Measurements from ENCODE around the gene WFDC5.

WFDC5 gene

DNA sequence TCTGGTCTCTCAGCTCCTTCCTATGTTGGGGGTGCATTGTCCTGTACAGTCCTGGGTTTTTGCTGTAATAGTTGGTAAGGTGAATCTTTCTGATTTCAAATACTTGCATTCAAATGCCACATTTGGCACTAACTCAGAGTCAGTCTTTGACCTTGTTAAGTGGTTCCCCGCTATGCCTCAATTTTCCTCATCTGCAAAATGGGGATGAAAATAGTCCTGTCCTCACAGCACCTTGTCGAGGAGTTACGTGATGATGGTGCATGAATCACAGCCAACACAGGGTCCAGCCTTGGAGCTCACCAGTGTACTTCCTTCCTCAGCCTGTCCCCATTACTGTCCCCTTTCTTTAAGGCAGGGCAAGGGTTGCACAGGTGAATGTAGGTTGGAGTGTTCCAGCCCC lies 1.1 kb downstream of the WFDC5 start:
- no peak for DNase-seq

DNA sequence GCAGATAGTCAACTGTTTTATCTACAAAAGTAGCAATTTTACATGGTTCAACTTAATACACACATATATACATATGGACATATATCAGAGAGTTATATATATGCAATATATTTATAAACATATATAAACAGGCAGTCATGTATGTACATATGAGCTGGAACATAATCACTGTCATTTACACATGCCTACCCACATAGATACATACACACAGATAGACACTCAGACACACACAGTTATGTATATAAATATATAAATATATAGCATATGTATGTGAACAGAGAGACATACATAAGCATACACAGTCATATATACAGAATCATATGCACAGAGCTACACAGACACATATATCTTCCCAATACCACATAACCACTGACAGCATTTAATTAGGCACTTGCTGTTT lies 2.2 kb downstream of the WFDC5 start:
- no peak for DNase-seq

DNA sequence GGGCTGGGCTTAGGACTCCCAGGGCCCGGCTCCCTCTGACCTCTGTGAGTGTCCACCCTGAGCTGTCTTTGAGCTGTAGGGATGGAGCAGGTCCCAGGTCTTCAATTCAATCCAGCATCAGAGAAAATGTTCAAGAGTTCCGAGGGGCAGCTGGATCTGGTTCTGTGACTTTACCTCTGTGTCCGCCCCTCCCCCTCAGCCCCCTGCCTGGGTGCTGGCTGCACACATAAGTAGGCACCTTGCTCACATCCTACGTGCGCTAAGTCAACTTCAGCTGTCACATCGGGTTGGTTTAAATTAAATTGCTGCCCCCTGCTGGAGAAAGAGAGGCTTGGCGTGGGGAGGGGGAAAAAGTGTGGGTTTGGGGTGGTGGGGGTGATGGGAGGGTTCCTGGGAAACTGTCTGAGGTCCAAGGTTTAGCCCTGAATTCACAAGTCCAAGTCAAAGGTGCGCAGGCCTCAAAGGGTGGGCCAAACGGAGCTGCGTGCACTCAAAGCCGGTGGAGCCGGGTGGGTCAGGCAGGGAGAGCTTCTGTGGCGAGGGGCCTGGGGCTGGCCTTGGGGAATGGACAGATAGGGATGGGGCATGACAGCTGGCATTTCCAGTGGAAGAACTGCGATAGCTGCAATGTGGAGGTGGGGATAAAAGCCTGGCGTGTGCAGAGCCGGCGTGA lies 3.0 kb downstream of the WFDC5 start:
- DNase-seq: no peak

DNA sequence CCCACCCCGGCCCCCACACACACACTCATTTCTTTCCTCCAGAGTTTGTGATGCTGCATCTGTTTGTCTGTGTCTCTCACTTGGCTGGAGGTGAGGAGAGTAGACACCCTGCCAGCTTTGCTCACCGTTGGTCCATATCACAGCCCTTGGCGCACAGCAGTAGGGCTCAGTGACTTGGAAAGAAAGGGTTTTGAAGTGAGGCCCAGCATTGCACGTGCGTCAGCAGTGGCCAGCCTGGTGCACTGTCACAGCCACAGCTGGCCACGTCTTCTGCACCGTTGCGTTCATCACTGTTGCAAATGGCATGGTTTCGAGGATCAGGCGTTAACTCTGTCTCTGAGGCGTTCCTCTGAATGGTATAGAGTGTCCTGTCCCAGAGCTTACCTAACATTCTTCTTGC lies 3.7 kb downstream of the WFDC5 start:
- DNase-seq: no peak

- no peak for DNase-seq
Observed at GRCh38 chr20:45110301-45110700, 4.7 kb downstream of the WFDC5 start.

- DNase-seq: no peak
Observed at GRCh38 chr20:45109634-45110033, 5.3 kb downstream of the WFDC5 start.

GRCh38 chr20:45105317-45105716 lies 9.7 kb downstream of the WFDC5 start:
- no peak for DNase-seq

- no peak for DNase-seq
Observed at GRCh38 chr20:45104786-45105185, 10.2 kb downstream of the WFDC5 start.

DNA sequence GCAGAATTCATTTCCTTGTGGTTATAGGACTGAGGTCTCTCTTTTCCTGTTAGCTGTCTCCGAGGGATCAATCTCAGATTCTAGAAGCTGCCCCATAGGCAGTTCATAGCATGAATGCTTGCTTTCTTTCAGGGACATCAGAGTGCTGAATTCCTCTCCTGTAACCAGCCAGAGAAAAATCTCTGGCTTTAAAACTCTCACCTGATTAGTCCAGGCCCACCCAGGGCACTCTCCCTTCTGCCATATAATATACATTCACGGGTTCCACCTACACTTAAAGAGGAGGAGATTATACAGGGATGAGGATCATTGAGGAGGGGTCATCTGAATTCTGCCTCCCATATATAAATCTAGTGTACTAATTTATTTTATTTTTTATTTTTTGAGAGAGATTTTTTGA lies 11.9 kb downstream of the WFDC5 start:
- DNase-seq: no peak

GRCh38 chr20:45101333-45101850 lies 13.6 kb downstream of the WFDC5 start:
- no peak for DNase-seq

- DNase-seq: no peak
Observed at GRCh38 chr20:45100563-45101245, 14.3 kb downstream of the WFDC5 start, which contains the start of gene KCNS1. KCNS1 (minus strand) TSS chr20:45101127; CDS start chr20:45099236, 1,891 bp downstream.

- DNase-seq: no peak
Observed at GRCh38 chr20:45098103-45098773, 16.7 kb downstream of the WFDC5 start.

- DNase-seq: no peak
Observed at GRCh38 chr20:45097485-45098102, 17.4 kb downstream of the WFDC5 start.

GRCh38 chr20:45096781-45097180 lies 18.2 kb downstream of the WFDC5 start:
- no peak for DNase-seq

DNA sequence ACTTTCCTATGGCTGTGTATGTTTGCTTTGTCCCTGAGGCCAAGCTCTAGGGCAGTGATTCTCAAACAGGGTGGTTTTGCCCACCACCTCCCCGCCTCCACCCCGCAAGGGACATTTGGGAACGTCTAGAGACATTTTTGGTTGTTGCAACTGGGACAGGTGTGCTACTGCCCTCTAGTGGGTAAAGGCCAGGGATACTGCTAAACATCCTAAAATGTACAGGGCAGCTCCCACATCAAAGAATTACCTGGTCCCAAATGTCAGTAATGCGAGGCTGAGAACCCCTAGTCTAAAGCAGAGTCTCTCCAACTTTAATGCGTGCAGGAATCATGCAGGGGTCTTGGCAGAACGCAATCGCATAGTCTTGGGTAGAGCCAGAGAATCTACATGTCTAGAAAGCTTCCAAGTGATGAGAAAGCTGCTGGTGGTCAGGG lies 19.2 kb downstream of the WFDC5 start:
- no peak for DNase-seq

- no peak for DNase-seq
Observed at GRCh38 chr20:45094864-45095574, 20.0 kb downstream of the WFDC5 start.

GRCh38 chr20:45094201-45094600 lies 20.8 kb downstream of the WFDC5 start:
- no peak for DNase-seq

- no peak for DNase-seq
Observed at GRCh38 chr20:45092898-45093297, 22.1 kb downstream of the WFDC5 start.

GRCh38 chr20:45091366-45091765 lies 23.6 kb downstream of the WFDC5 start:
- DNase-seq: no peak

DNA sequence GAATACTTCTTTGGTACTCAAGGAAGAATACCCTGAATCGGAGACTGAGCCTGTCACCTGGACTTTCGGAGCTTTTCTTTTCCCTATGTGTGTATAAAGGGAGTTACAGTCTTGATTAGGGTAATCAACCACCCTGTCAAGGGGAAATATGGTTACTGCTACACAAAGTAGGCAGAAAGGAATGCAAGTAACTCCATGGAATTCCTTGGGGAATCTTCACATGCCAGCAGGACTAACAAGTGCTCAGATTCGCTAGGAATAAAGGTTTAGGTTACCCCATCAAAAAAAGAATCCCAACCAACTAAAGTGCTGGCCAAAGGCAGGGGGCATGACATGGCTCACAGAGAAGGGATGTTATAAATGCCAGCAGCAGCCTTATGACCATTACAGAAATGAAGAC lies 24.5 kb downstream of the WFDC5 start:
- DNase-seq: no peak

DNA sequence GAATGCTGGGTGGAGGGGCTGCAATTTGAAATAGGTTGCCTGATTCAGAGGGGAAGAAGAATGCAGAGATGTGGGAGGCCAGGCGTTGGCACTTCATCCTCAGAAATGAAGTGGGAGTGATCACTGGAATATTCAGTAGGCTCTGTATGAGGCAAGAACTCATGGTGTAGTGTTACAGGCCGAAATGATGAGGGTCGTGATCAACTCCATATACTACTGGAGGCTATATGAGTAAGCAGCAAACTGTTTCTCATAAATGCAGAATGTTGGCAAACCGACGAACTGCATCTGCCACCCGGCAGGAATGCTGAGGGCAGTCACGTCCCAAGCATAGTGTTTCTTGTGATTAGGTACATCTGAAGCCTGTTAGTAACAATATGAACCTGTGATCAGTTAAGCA lies 26.7 kb downstream of the WFDC5 start:
- no peak for DNase-seq

GRCh38 chr20:45087814-45088213 lies 27.2 kb downstream of the WFDC5 start:
- DNase-seq: no peak
